Naive thymus-derived CD4-positive, alpha-beta T cell (primary cell): ENCODE data around the gene GPR157. TPM values are rescaled to one million over a fixed set of nuclear protein-coding genes. Genes with fewer than 3 reads are reported as not detected.

Experiments
- ATAC-seq: fragments of 150-1000 bp; cut with Tn5 transposase; 2 replicates; pipeline ENCODE4 v1.10.0; 2021; ENCODE audit warnings: mild to moderate bottlenecking, moderate library complexity
- CTCF ChIA-PET: fragments of 350-600 bp; sonication (Branson Sonifier 250); formaldehyde crosslinking; loops from one replicate; lab custom pipeline; 2021; ENCODE audit warnings: antibody characterized with exemption; lab: Charles Lee
- POLR2A ChIA-PET: fragments of 350-600 bp; sonication (Branson Sonifier 250); formaldehyde crosslinking; loops from one replicate; lab custom pipeline; 2021; ENCODE audit warnings: antibody characterized with exemption, inconsistent platforms; lab: Charles Lee
- DNase-seq, 9 donors: peaks; one replicate each; pipeline versions ENCODE4 v3.0.0 to v3.0.0-alpha.2; 2020 to 2022; ENCODE audit warnings: mixed read lengths in 1 of 9
- H3K27ac ChIP-seq: one replicate; pipeline ENCODE4 v1.7.0; 2013; ENCODE audit warnings: mild to moderate bottlenecking, low read depth, low read length, moderate library complexity
- H3K27me3 ChIP-seq, 2 donors: one replicate each; pipeline ENCODE4 v1.7.0; 2013; ENCODE audit warnings: low read length in 2 of 2, mild to moderate bottlenecking in 2 of 2, moderate library complexity in 2 of 2; ENCODE audit not compliant: control insufficient read depth in 2 of 2, insufficient read depth in 2 of 2
- H3K36me3 ChIP-seq, 3 experiments: 1 replicate in 2 of 3; 2 replicates in 1 of 3; pipeline ENCODE4 v1.7.0; 2013; ENCODE audit warnings: low read length in 3 of 3, mild to moderate bottlenecking in 3 of 3, moderate library complexity in 1 of 3; ENCODE audit not compliant: insufficient read depth in 3 of 3, control insufficient read depth in 2 of 3
- H3K4me1 ChIP-seq, 2 donors: one replicate each; pipeline ENCODE4 v1.7.0; 2013; ENCODE audit warnings: low read length in 2 of 2, mild to moderate bottlenecking in 2 of 2, moderate library complexity in 1 of 2; ENCODE audit not compliant: control insufficient read depth in 2 of 2, insufficient read depth in 2 of 2
- H3K4me3 ChIP-seq: 2 replicates; pipeline ENCODE4 v1.7.0; 2013; ENCODE audit warnings: mild to moderate bottlenecking, low read length
- H3K9me3 ChIP-seq, 3 experiments: 1 replicate in 2 of 3; 2 replicates in 1 of 3; pipeline ENCODE4 v1.7.0; 2013; ENCODE audit warnings: low read length in 3 of 3; ENCODE audit not compliant: control insufficient read depth in 2 of 3
- H3K27ac Mint-ChIP-seq, 9 donors: one replicate each; pipeline ENCODE4 v1.8.0; 2020 to 2022; ENCODE audit warnings: mixed read lengths in 9 of 9, mild to moderate bottlenecking in 8 of 9, moderate library complexity in 5 of 9, inconsistent platforms in 2 of 9
- H3K27me3 Mint-ChIP-seq, 5 donors: one replicate each; pipeline ENCODE4 v1.8.0; 2021 to 2022; ENCODE audit warnings: mixed read lengths in 5 of 5, mild to moderate bottlenecking in 1 of 5
- H3K36me3 Mint-ChIP-seq, 5 donors: one replicate each; pipeline ENCODE4 v1.8.0; 2020 to 2022; ENCODE audit warnings: mixed read lengths in 5 of 5, mild to moderate bottlenecking in 3 of 5, inconsistent platforms in 1 of 5
- H3K4me1 Mint-ChIP-seq, 7 donors: one replicate each; pipeline ENCODE4 v1.8.0; 2020 to 2022; ENCODE audit warnings: mixed read lengths in 7 of 7, mild to moderate bottlenecking in 3 of 7, inconsistent platforms in 1 of 7
- H3K4me3 Mint-ChIP-seq, 10 donors: one replicate each; pipeline ENCODE4 v1.8.0; 2020 to 2022; ENCODE audit warnings: mild to moderate bottlenecking in 10 of 10, mixed read lengths in 10 of 10, moderate library complexity in 6 of 10, inconsistent platforms in 2 of 10
- H3K9me3 Mint-ChIP-seq, 11 donors: one replicate each; pipeline ENCODE4 v1.8.0; 2020 to 2022; ENCODE audit warnings: mixed read lengths in 11 of 11, mild to moderate bottlenecking in 4 of 11, inconsistent platforms in 1 of 11, moderate library complexity in 1 of 11
- intact Hi-C, 2 donors: fragments of 100-400 bp; cut with micrococcal nuclease; formaldehyde crosslinking; loops; one replicate each; pipeline ENCODE4 v1.15.1; 2023
- polyA plus RNA-seq, 2 donors: library from polyadenylated mRNA; unstranded; fragments of 300-500 nt; fragmentation: Illumina TruSeq; gene quantifications; one replicate each; pipeline ENCODE4 v1.2.3, GENCODE V29; 2021
- total RNA-seq, 6 experiments: library from RNA in 5 of 6; stranded (reverse) in 5 of 6; gene quantifications; 1 replicate in 5 of 6; 2 replicates in 1 of 6; pipeline ENCODE4 v1.2.3 and lab custom pipeline; 2021 to 2026

Gene GPR157
- total and polyA plus RNA-seq, 7 experiments from 2014 or later, result 1.4 to 14.1 (median 5.2) TPM

DNA sequence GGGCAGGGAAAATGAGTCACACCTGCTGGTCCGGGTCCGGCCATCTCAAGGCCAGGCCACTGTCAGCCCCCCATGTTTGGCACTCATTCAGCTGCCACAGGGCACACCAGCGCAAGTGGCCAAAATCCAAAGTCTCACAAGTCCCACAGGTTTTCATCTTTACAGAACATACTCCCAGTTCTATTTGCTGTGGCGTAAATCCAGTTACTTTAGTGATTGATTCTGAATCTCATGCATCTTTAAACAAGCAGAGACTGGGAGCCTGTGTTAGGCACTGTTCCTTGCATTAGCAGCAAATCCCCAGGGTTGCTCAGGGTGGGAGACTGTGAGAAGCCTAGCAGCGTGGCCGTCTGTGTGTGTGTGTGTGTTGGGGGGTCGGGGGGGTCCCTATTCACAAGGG is 58.4 kb downstream of the GPR157 start:
- DNase-seq, result no peak
- Histone ChIP-seq H3K9me3 (no peaks in the 10 kb centered on the region), H3K27me3 (no peaks in the 10 kb centered on the region), H3K27ac (no peak overlapping the region), H3K4me3 (no peak overlapping the region), H3K36me3 (no peaks in the 10 kb centered on the region), H3K4me1 (no peaks in the 10 kb centered on the region)
- no peaks in the 10 kb centered on the region for H3K36me3 Mint-ChIP-seq
- H3K27me3 Mint-ChIP-seq, result peaks cover 0 to 16% (median 6%) of the 10 kb centered on the region in 5 donors
- no peaks in the 10 kb centered on the region for H3K9me3 Mint-ChIP-seq
- peaks cover 0 to 26% (median 18%) of the 10 kb centered on the region in 7 donors for H3K4me1 Mint-ChIP-seq
- no peak overlapping the region for H3K4me3 Mint-ChIP-seq
- peak overlapping the region in 1 of 9 donors; percentile 41 for H3K27ac Mint-ChIP-seq
- CTCF ChIA-PET, result no interaction called here
- intact Hi-C loops, result no loop called here
- no peak for ATAC-seq
- POLR2A ChIA-PET, result no interaction called here

- H3K4me3 ChIP-seq, result no peak within 1 kb of the TSS
- Mint-ChIP-seq H3K27ac (peak within 1 kb of the TSS in 2 of 9 donors; percentile 44 to 68), H3K4me1 (peaks cover 0 to 17% (median 10%) of the 10 kb centered on the region in 7 donors), H3K27me3 (peaks cover 0 to 20% (median 6%) of the 10 kb centered on the region in 5 donors), H3K4me3 (peak within 1 kb of the TSS in 1 of 10 donors; percentile 53), H3K36me3 (no peaks in the 10 kb centered on the region), H3K9me3 (no peaks in the 10 kb centered on the region)
- H3K9me3 ChIP-seq, result no peaks in the 10 kb centered on the region
- no peaks in the 10 kb centered on the region for H3K36me3 ChIP-seq
- intact Hi-C loops, result no loop called here
- no peaks in the 10 kb centered on the region for H3K27me3 ChIP-seq
- no peaks in the 10 kb centered on the region for H3K4me1 ChIP-seq
- ATAC-seq (peak; percentile 67), DNase-seq (no peak)
- ChIA-PET CTCF (no interaction called here), POLR2A (no interaction called here)
- H3K27ac ChIP-seq, result no peak within 1 kb of the TSS
Measured at GRCh38 chr1:9069326-9070100, 59.4 kb downstream of the GPR157 start, which contains the start of gene SLC2A5. Gene SLC2A5, minus strand, starts transcription at chr1:9069635. Its CDS starts 99 bp downstream, at chr1:9069536.

DNA sequence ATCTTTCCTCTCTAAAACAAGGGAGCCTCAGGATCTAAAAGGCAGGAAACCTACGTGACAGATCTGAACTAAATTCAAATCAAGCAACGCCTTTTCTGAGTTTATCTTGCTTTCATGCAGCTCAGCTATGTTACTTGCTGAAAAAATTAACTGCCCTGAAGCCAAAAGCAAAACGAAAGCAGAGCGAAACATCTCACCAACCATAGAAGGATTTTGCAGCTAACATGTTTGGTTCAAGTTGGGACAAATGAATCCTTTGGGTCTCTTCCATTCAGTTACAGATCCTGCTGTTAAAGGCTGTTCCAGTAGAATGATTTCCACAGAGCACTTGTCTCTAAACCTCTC is 59.9 kb downstream of the GPR157 start:
- no peak overlapping the region for H3K4me3 ChIP-seq
- CTCF ChIA-PET, result no interaction called here

GRCh38 chr1:9066945-9067807 is 61.7 kb downstream of the GPR157 start:
- H3K27ac ChIP-seq, result no peak overlapping the region
- ATAC-seq (peak; percentile 55), DNase-seq (no peak)
- Mint-ChIP-seq H3K4me3 (no peak overlapping the region), H3K4me1 (peaks cover 0 to 12% (median 9%) of the 10 kb centered on the region in 7 donors), H3K27me3 (peaks cover 0 to 19% (median 6%) of the 10 kb centered on the region in 5 donors), H3K9me3 (no peaks in the 10 kb centered on the region), H3K36me3 (no peaks in the 10 kb centered on the region), H3K27ac (no peak overlapping the region)
- no peaks in the 10 kb centered on the region for H3K27me3 ChIP-seq
- ChIA-PET POLR2A (no interaction called here), CTCF (no interaction called here)
- H3K9me3 ChIP-seq, result no peaks in the 10 kb centered on the region
- H3K36me3 ChIP-seq, result no peaks in the 10 kb centered on the region
- no peak overlapping the region for H3K4me3 ChIP-seq
- intact Hi-C loops, result no loop called here
- no peaks in the 10 kb centered on the region for H3K4me1 ChIP-seq

More for the DNA sequence above, 59.9 kb downstream of the GPR157 start:
- POLR2A ChIA-PET, result no interaction called here
- no peaks in the 10 kb centered on the region for H3K9me3 ChIP-seq
- Mint-ChIP-seq H3K27ac (peak overlapping the region in 2 of 9 donors; percentile 14 to 44), H3K27me3 (peaks cover 0 to 20% (median 6%) of the 10 kb centered on the region in 5 donors), H3K4me3 (no peak overlapping the region), H3K4me1 (peaks cover 0 to 12% (median 9%) of the 10 kb centered on the region in 7 donors), H3K36me3 (no peaks in the 10 kb centered on the region), H3K9me3 (no peaks in the 10 kb centered on the region)
- no peaks in the 10 kb centered on the region for H3K36me3 ChIP-seq
- no peak overlapping the region for H3K27ac ChIP-seq
- intact Hi-C loops, result no loop called here
- DNase-seq (no peak), ATAC-seq (no peak)
- no peaks in the 10 kb centered on the region for H3K4me1 ChIP-seq
- no peaks in the 10 kb centered on the region for H3K27me3 ChIP-seq

DNA sequence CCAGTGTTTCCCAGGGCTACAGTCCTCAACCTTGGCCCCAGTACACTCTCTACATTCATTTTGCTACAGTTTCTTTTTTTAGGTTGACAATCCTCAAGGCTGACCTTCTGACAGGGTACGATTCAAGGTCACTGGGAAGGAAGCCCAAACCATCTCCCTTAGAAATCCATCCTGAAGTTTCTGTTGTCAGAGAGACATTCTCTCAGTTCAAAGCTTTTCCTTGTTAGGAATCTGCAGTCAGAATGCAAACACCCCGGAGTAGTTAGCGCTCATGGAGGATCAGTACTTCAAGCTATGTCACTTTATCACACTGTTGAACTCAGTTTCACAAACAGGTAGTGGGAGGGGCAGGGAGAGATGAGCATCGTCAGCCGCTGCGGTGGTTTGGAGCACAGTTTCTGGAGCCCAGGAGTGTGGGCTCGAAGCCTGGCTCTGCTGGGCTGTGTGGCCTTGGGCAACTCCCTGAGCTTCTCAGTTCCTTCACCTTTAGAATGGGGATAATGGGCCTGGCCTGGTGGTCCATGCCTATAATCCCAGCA is 63.6 kb downstream of the GPR157 start:
- Histone ChIP-seq H3K4me1 (no peaks in the 10 kb centered on the region), H3K36me3 (no peaks in the 10 kb centered on the region), H3K9me3 (no peaks in the 10 kb centered on the region), H3K27me3 (no peaks in the 10 kb centered on the region), H3K4me3 (no peak overlapping the region), H3K27ac (no peak overlapping the region)
- CTCF ChIA-PET, result no interaction called here
- POLR2A ChIA-PET, result no interaction called here
- Mint-ChIP-seq H3K9me3 (no peaks in the 10 kb centered on the region), H3K4me3 (no peak overlapping the region), H3K27ac (no peak overlapping the region), H3K36me3 (no peaks in the 10 kb centered on the region), H3K4me1 (peaks cover 0 to 12% (median 9%) of the 10 kb centered on the region in 7 donors), H3K27me3 (peaks cover 0 to 20% (median 6%) of the 10 kb centered on the region in 5 donors)
- intact Hi-C loops, result no loop called here
- no peak for DNase-seq
- ATAC-seq, result no peak

GRCh38 chr1:9062846-9063245 is 66.1 kb downstream of the GPR157 start:
- DNase-seq (no peak), ATAC-seq (no peak)
- H3K4me1 Mint-ChIP-seq, result peaks cover 0 to 4% (median 0%) of the 10 kb centered on the region in 7 donors
- H3K27ac Mint-ChIP-seq, result no peak overlapping the region
- intact Hi-C loops, result no loop called here
- no peaks in the 10 kb centered on the region for H3K9me3 ChIP-seq
- H3K27me3 ChIP-seq, result no peaks in the 10 kb centered on the region
- H3K9me3 Mint-ChIP-seq, result no peaks in the 10 kb centered on the region
- ChIA-PET CTCF (no interaction called here), POLR2A (no interaction called here)
- no peaks in the 10 kb centered on the region for H3K36me3 ChIP-seq
- H3K4me3 ChIP-seq, result no peak overlapping the region
- H3K27me3 Mint-ChIP-seq, result peaks cover 0 to 12% (median 4%) of the 10 kb centered on the region in 5 donors
- H3K4me3 Mint-ChIP-seq, result no peak overlapping the region
- no peaks in the 10 kb centered on the region for H3K36me3 Mint-ChIP-seq
- no peaks in the 10 kb centered on the region for H3K4me1 ChIP-seq
- no peak overlapping the region for H3K27ac ChIP-seq
